ENCODE data around the gene PIH1D2.
"Not testable (repeated sequence)": the region's sequence is repeated elsewhere in the genome, so short reads cannot be mapped to it uniquely, and the experiment has no call there.

PIH1D2 gene

GRCh38 chr11:112073941-112074811, at the start of gene PIH1D2, which contains the start of gene NKAPD1:
Gene PIH1D2 (minus strand): TSS chr11:112074017. CDS start chr11:112073174, 843 bp downstream.
Gene NKAPD1 (plus strand): TSS chr11:112074299. CDS start chr11:112075575, 1,276 bp downstream.
- peak; percentile 97 for DNase-seq

GRCh38 chr11:112123129-112123528, 49.3 kb upstream of the PIH1D2 start:
- no peak for DNase-seq

- no peak for DNase-seq
Measured at GRCh38 chr11:112121981-112122615, 48.3 kb upstream of the PIH1D2 start.

GRCh38 chr11:112118176-112118575, 44.4 kb upstream of the PIH1D2 start:
- no peak for DNase-seq

GRCh38 chr11:112115386-112115785, 41.6 kb upstream of the PIH1D2 start:
- no peak for DNase-seq

- DNase-seq = no peak
Measured at GRCh38 chr11:112114460-112114859, 40.6 kb upstream of the PIH1D2 start.

GRCh38 chr11:112113539-112114457, 40.0 kb upstream of the PIH1D2 start:
- peak; percentile 88 for DNase-seq

- no peak for DNase-seq
Measured at GRCh38 chr11:112106070-112106469, 32.3 kb upstream of the PIH1D2 start.

- no peak for DNase-seq
Measured at GRCh38 chr11:112103446-112103845, 29.6 kb upstream of the PIH1D2 start.

GRCh38 chr11:112100462-112100861, 26.6 kb upstream of the PIH1D2 start:
- no peak for DNase-seq

- DNase-seq = no peak
Measured at GRCh38 chr11:112097734-112098528, 24.1 kb upstream of the PIH1D2 start.

- no peak for DNase-seq
Measured at GRCh38 chr11:112096194-112096593, 22.4 kb upstream of the PIH1D2 start.

- not testable (repeated sequence) for DNase-seq
Measured at GRCh38 chr11:112095302-112095701, 21.5 kb upstream of the PIH1D2 start.

- no peak for DNase-seq
Measured at GRCh38 chr11:112087212-112087611, 13.4 kb upstream of the PIH1D2 start.

GRCh38 chr11:112086422-112087191, 12.8 kb upstream of the PIH1D2 start, which contains the start of the genes SDHD and TIMM8B:
Gene SDHD (plus strand): TSS chr11:112086873. CDS start chr11:112086908, 35 bp downstream.
Gene TIMM8B (minus strand): TSS chr11:112086756. CDS start chr11:112086723, 33 bp downstream.
- DNase-seq = peak; percentile 99

GRCh38 chr11:112085822-112086421, 12.1 kb upstream of the PIH1D2 start:
- no peak for DNase-seq

- DNase-seq = no peak
Measured at GRCh38 chr11:112082729-112083128, 8.9 kb upstream of the PIH1D2 start.

GRCh38 chr11:112062923-112063322, 10.9 kb downstream of the PIH1D2 start:
- DNase-seq = no peak

GRCh38 chr11:112058103-112058502, 15.7 kb downstream of the PIH1D2 start:
- no peak for DNase-seq

- no peak for DNase-seq
Measured at GRCh38 chr11:112057170-112057569, 16.6 kb downstream of the PIH1D2 start.

- DNase-seq = no peak
Measured at GRCh38 chr11:112051768-112052167, 22.0 kb downstream of the PIH1D2 start.
